Prostate gland (tissue), 2 donors: ENCODE data around the gene BCOR. TPM values are rescaled to one million over a fixed set of nuclear protein-coding genes. Genes with fewer than 3 reads are reported as not detected.

Source experiments
- DNase-seq: peaks from one replicate; pipeline ENCODE4 v3.0.0-alpha.2; 2019; ENCODE audit warnings: low spot score
- H3K27ac ChIP-seq, 2 donors: fragments of 200-600 bp; sonication (generic); 2 replicates each; pipeline ENCODE4 v1.5.1; 2017 to 2019
- H3K27me3 ChIP-seq: fragments of 200-600 bp; sonication (generic); replicated peaks from 2 replicates; pipeline ENCODE4 v1.5.1; 2019; ENCODE audit not compliant: insufficient read depth
- H3K36me3 ChIP-seq, 2 donors: fragments of 200-600 bp; sonication (generic); 1 replicate in 1 of 2; 2 replicates in 1 of 2; pipeline versions ENCODE4 v1.5.1 to v1.8.1; 2017 to 2019
- H3K4me1 ChIP-seq: fragments of 200-600 bp; sonication (generic); replicated peaks from 2 replicates; pipeline ENCODE4 v1.5.1; 2019
- H3K4me3 ChIP-seq, 2 donors: fragments of 200-600 bp; sonication (generic); 2 replicates each; pipeline ENCODE4 v1.5.1; 2017 to 2019
- H3K9me3 ChIP-seq: fragments of 200-600 bp; sonication (generic); 2 replicates; pipeline ENCODE4 v1.5.1; 2017
- CTCF ChIP-seq, 4 experiments: fragments of 200-600 bp in 2 of 4; fragments of 450-650 bp in 2 of 4; sonication (generic) in 2 of 4; IDR thresholded peaks; 1 replicate in 3 of 4; 2 replicates in 1 of 4; pipeline ENCODE4 v1.5.1; 2016 to 2019; ENCODE audit warnings: antibody characterized with exemption in 4 of 4, mild to moderate bottlenecking in 2 of 4, moderate library complexity in 2 of 4
- POLR2A ChIP-seq: fragments of 450-650 bp; IDR thresholded peaks from one replicate; pipeline ENCODE4 v1.6.1; 2016; ENCODE audit warnings: antibody characterized with exemption, mild to moderate bottlenecking
- POLR2AphosphoS5 ChIP-seq: sonication (generic); formaldehyde crosslinking; IDR thresholded peaks from one replicate; pipeline ENCODE4 v1.6.1; 2017; ENCODE audit warnings: antibody characterized with exemption
- WGBS: methylation state at CpG from one replicate; pipeline ENCODE4 v1.1.5; 2018; 5-methylcytosine and 5-hydroxymethylcytosine counted together
- intact Hi-C: fragments of 100-400 bp; cut with DNase I; formaldehyde crosslinking; loops from one replicate; pipeline ENCODE4 v1.14.2; 2022
- total RNA-seq, 2 donors: library from RNA; depleted of rRNA; stranded (reverse); fragments of >200 nt; gene quantifications; one replicate each; pipeline ENCODE4 v1.1.0, GENCODE V29; 2016

The BCOR gene
- total RNA-seq, 2 donors from 2014 or later = 56.2 to 70.8 TPM

GRCh38 chrX:40085102-40085551 lies 12.6 kb downstream of the BCOR start:
- Histone ChIP-seq H3K4me1 (peaks cover 3% of the 10 kb centered on the region), H3K4me3 (peak overlapping the region in 1 of 2 donors; percentile 18)
- TF ChIP-seq POLR2AphosphoS5 = peak; percentile 74
- no peak for TF ChIP-seq POLR2A

GRCh38 chrX:40084471-40085101 lies 13.2 kb downstream of the BCOR start:
- no peak for DNase-seq
- intact Hi-C loops = loop anchor here (5.0 kb wide), 1 partner anchor 72 kb away; no protein-coding TSS in a partner anchor
- H3K4me1 ChIP-seq = peaks cover 3% of the 10 kb centered on the region
- no peaks in the 10 kb centered on the region for H3K9me3 ChIP-seq
- 29% methylated on average over 11 of the region's 11 CpGs for WGBS
- peak overlapping the region in 1 of 2 donors; percentile 33 for H3K4me3 ChIP-seq
- no peaks in the 10 kb centered on the region for H3K36me3 ChIP-seq
- H3K27me3 ChIP-seq = no peaks in the 10 kb centered on the region
- TF ChIP-seq POLR2AphosphoS5 = no peak
- no peak for TF ChIP-seq CTCF (IDR thresholded peaks at IDR 0.05)
- peak overlapping the region; percentile 69 to 83 for H3K27ac ChIP-seq

More at GRCh38 chrX:40085102-40085551, 12.6 kb downstream of the BCOR start:
- no peaks in the 10 kb centered on the region for H3K9me3 ChIP-seq
- DNase-seq = peak; percentile 73
- H3K36me3 ChIP-seq = no peaks in the 10 kb centered on the region
- H3K27ac ChIP-seq = peak overlapping the region; percentile 68 to 83
- no peaks in the 10 kb centered on the region for H3K27me3 ChIP-seq
- intact Hi-C loops = loop anchor here (5.0 kb wide), 1 partner anchor 73 kb away; no protein-coding TSS in a partner anchor
- WGBS = 17% methylated on average over 18 of the region's 18 CpGs

- DNase-seq = no peak
- TF ChIP-seq CTCF (IDR thresholded peaks at IDR 0.05) (no peak), POLR2AphosphoS5 (no peak), POLR2A (no peak)
- no peaks in the 10 kb centered on the region for H3K27me3 ChIP-seq
- H3K9me3 ChIP-seq = no peaks in the 10 kb centered on the region
- peak overlapping the region; percentile 26 to 33 for H3K4me3 ChIP-seq
- H3K36me3 ChIP-seq = no peaks in the 10 kb centered on the region
- peak overlapping the region; percentile 69 to 83 for H3K27ac ChIP-seq
- peaks cover 3% of the 10 kb centered on the region for H3K4me1 ChIP-seq
- intact Hi-C loops = no loop called here
- whole genome bisulfite sequencing = 17% methylated on average over 14 of the region's 26 CpGs
These were observed 13.8 kb downstream of the BCOR start for GRCh38 chrX:40083979-40084359.

GRCh38 chrX:40083120-40083978 lies 14.4 kb downstream of the BCOR start:
- Histone ChIP-seq H3K36me3 (no peaks in the 10 kb centered on the region), H3K27ac (peak overlapping the region; percentile 69 to 83), H3K9me3 (no peaks in the 10 kb centered on the region), H3K4me1 (peaks cover 3% of the 10 kb centered on the region), H3K27me3 (no peaks in the 10 kb centered on the region), H3K4me3 (peak overlapping the region; percentile 26 to 33)
- DNase-seq = peak; percentile 68
- 2% methylated on average over 54 of the region's 61 CpGs for WGBS
- TF ChIP-seq POLR2A (peak; percentile 27), CTCF (IDR thresholded peaks at IDR 0.05) (peak in 1 of 4 experiments; percentile 19), POLR2AphosphoS5 (peak; percentile 44)
- intact Hi-C loops = no loop called here

GRCh38 chrX:40082447-40083119 lies 15.2 kb downstream of the BCOR start:
- H3K36me3 ChIP-seq = no peaks in the 10 kb centered on the region
- no peak for DNase-seq
- H3K27me3 ChIP-seq = no peaks in the 10 kb centered on the region
- H3K9me3 ChIP-seq = no peaks in the 10 kb centered on the region
- peaks cover 3% of the 10 kb centered on the region for H3K4me1 ChIP-seq
- peak overlapping the region; percentile 69 to 83 for H3K27ac ChIP-seq
- no peak overlapping the region for H3K4me3 ChIP-seq
- 8% methylated on average over 9 of the region's 15 CpGs for WGBS
- intact Hi-C loops = no loop called here
- TF ChIP-seq POLR2A (no peak), POLR2AphosphoS5 (no peak), CTCF (IDR thresholded peaks at IDR 0.05) (no peak)
